ENCODE measurements around the gene SDHD.

Gene SDHD

GRCh38 chr11:112051768-112052167 lies 34.9 kb upstream of the SDHD start:
- Histone ChIP-seq H3K9ac (no peak overlapping the region), H3K4me2 (no peak overlapping the region), H3K36me3 (ENCODE audit: insufficient read depth) (no peaks in the 10 kb centered on the region), H2AFZ (ENCODE audit: low read depth) (no peak overlapping the region), H4K20me1 (ENCODE audit: insufficient read depth) (no peaks in the 10 kb centered on the region), H3K79me2 (ENCODE audit: insufficient read depth, low read depth) (no peaks in the 10 kb centered on the region), H3K4me3 (IDR thresholded peaks at IDR 0.05; ENCODE audit: insufficient read depth, low read depth, low read length) (no peak overlapping the region), H3K27ac (no peak overlapping the region), H3K27me3 (ENCODE audit: insufficient read depth, low read depth) (no peaks in the 10 kb centered on the region), H3K4me1 (ENCODE audit: low read depth, poor library complexity, severe bottlenecking) (no peaks in the 10 kb centered on the region)
- no peak for TF ChIP-seq CTCF (conservative IDR thresholded peaks at IDR 0.05; ENCODE audit: low read depth, low read length)

DNA sequence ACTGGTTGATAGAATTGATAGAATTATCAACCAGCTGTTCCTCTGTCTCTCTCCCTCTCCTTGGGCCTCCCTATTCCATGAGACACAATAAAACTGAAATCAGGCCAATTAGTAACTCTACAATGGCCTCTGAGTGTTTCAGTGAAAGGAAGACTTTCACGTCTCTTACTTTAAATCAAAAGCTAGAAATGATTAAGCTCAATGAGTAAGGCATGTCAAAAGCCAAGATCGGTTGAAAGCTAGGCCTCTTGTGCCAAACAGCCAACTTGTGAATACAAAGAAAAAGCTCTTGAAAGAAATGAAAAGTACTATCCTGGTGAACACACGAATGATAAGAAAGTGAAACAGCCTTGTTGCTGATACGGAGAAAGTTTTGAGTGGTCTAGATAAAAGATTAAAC lies 29.5 kb upstream of the SDHD start:
- no peak overlapping the region for H3K27ac ChIP-seq
- no peak overlapping the region for H3K4me2 ChIP-seq
- H2AFZ ChIP-seq (ENCODE audit: low read depth), result no peak overlapping the region
- TF ChIP-seq CTCF (conservative IDR thresholded peaks at IDR 0.05; ENCODE audit: low read depth, low read length), result no peak
- H3K4me3 ChIP-seq (IDR thresholded peaks at IDR 0.05; ENCODE audit: insufficient read depth, low read depth, low read length), result no peak overlapping the region
- no peaks in the 10 kb centered on the region for H3K4me1 ChIP-seq (ENCODE audit: low read depth, poor library complexity, severe bottlenecking)
- H3K36me3 ChIP-seq (ENCODE audit: insufficient read depth), result no peaks in the 10 kb centered on the region
- H3K27me3 ChIP-seq (ENCODE audit: insufficient read depth, low read depth), result no peaks in the 10 kb centered on the region
- no peaks in the 10 kb centered on the region for H4K20me1 ChIP-seq (ENCODE audit: insufficient read depth)
- no peaks in the 10 kb centered on the region for H3K79me2 ChIP-seq (ENCODE audit: insufficient read depth, low read depth)
- no peak overlapping the region for H3K9ac ChIP-seq

DNA sequence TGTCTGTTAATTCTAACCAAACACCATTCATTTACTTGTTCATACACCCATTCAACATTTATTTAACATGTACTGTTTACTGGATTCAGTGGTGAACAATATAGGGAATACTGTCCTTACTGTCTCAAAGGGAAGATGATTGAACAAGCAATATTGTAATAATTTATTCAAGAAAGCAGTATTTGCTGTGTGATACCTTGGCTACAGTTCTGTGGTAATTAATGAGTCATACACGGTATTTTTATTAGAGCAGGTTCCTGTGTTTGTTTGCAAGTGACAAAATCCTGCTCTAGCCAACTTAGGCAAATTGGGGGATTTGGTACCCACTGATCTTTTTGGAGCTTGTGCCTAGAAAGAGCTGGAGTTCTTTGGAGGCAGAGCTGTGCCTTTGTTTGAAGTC lies 28.6 kb upstream of the SDHD start:
- Histone ChIP-seq H4K20me1 (ENCODE audit: insufficient read depth) (no peaks in the 10 kb centered on the region), H3K27me3 (ENCODE audit: insufficient read depth, low read depth) (no peaks in the 10 kb centered on the region), H3K4me2 (no peak overlapping the region), H3K4me1 (ENCODE audit: low read depth, poor library complexity, severe bottlenecking) (no peaks in the 10 kb centered on the region), H3K27ac (no peak overlapping the region), H2AFZ (ENCODE audit: low read depth) (no peak overlapping the region), H3K4me3 (IDR thresholded peaks at IDR 0.05; ENCODE audit: insufficient read depth, low read depth, low read length) (no peak overlapping the region), H3K9ac (no peak overlapping the region), H3K36me3 (ENCODE audit: insufficient read depth) (no peaks in the 10 kb centered on the region), H3K79me2 (ENCODE audit: insufficient read depth, low read depth) (no peaks in the 10 kb centered on the region)
- no peak for TF ChIP-seq CTCF (conservative IDR thresholded peaks at IDR 0.05; ENCODE audit: low read depth, low read length)

DNA sequence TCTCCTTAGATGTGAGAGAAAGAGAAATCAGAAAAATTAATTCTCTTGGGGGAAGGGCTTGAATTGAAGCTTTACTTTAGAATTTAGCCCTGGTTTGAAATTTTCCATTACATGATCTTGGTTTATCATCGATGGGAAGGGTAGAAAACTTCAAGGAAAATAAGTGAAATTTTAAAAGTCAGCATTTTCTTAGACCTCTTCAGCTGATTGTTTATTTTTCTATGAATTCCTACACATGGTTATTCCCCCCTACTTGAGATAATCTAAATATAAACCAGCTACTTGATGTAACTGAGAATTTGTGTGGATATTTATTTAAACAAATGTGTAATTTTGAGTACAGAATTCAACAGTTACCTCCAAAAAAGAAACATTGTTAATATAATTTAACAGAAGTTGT lies 23.8 kb upstream of the SDHD start:
- Histone ChIP-seq H3K36me3 (ENCODE audit: insufficient read depth) (no peaks in the 10 kb centered on the region), H3K4me3 (IDR thresholded peaks at IDR 0.05; ENCODE audit: insufficient read depth, low read depth, low read length) (no peak overlapping the region), H3K9ac (no peak overlapping the region), H3K4me1 (ENCODE audit: low read depth, poor library complexity, severe bottlenecking) (no peaks in the 10 kb centered on the region), H3K27ac (no peak overlapping the region), H3K27me3 (ENCODE audit: insufficient read depth, low read depth) (no peaks in the 10 kb centered on the region), H3K79me2 (ENCODE audit: insufficient read depth, low read depth) (no peaks in the 10 kb centered on the region), H4K20me1 (ENCODE audit: insufficient read depth) (no peaks in the 10 kb centered on the region), H2AFZ (ENCODE audit: low read depth) (no peak overlapping the region), H3K4me2 (no peak overlapping the region)
- no peak for TF ChIP-seq CTCF (conservative IDR thresholded peaks at IDR 0.05; ENCODE audit: low read depth, low read length)

Data from KMS-11 (cell line).